Umbilical cord (tissue), 2 donors: ENCODE results near the gene G3BP1. TPM values are rescaled to one million over a fixed set of nuclear protein-coding genes. Genes with fewer than 3 reads are reported as not detected.
"Not testable (repeated sequence)": the region's sequence is repeated elsewhere in the genome, so short reads cannot be mapped to it uniquely, and the experiment has no call there.

Experiments
- DNase-seq: peaks from one replicate; pipeline ENCODE4 v3.0.0-alpha.2; 2015; ENCODE audit warnings: low spot score
- total RNA-seq: library from RNA; depleted of rRNA; stranded (reverse); fragments of >200 nt; gene quantifications from one replicate; pipeline ENCODE4 v1.2.3, GENCODE V29; 2014; ENCODE audit warnings: low replicate concordance; ENCODE audit not compliant: insufficient read depth

G3BP1 gene
- total RNA-seq, 1 donor from 2014 or later, result 143 TPM

DNA sequence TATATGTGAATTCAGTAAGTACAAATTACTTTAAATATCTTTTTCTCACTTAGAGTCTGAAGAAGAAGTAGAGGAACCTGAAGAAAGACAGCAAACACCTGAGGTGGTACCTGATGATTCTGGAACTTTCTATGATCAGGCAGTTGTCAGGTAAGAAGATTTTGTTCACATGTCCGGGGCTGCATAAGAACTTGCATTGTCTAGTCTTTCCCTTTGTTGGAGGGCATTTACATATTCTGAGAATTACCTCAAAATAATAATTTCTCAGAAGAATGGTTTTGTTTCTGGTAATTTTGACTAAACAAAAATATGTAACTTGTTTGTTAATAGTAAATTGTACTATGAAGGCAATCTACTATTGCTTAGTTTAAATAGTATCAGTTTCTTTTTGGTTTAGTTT, 23.7 kb downstream of the G3BP1 start:
- no peak for DNase-seq

DNA sequence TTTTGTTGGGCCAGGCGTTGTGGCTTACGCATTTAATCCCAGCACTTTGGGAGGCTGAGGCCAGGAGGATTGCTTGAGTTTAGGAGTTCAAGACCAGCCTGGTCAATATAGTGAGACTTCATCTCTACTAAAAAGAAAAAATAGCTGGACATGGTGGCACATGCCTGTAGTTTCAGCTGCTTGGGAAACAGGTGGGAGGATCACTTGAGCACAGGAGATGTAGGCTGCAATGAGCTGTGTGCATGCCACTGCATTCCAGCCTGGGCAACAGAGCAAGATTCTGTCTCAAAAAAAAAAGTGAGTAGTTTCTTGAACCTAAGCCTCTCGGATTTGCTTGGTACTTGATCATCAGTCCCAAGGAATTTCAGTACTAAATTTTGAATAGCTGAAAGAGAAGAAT, 26.9 kb downstream of the G3BP1 start:
- DNase-seq, result no peak

DNA sequence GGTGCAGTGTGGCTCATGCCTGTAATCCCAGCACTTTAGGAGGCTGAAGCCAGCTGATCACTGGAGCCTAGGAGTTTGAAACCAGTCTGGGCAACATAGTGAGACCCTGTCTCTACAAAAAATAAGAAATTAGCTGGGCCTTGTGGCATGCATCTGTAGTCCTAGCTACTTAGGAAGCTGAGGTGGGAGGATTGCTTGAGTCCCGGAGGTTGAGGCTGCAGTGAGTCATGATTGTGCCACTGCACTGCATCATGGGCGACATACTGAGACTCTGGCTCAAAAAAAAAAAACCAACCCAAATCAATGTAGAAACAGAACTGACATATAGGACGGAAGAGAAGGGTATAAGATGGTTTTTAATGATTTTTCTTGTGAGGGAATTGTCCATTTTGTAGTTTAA, 27.7 kb downstream of the G3BP1 start:
- no peak for DNase-seq

DNA sequence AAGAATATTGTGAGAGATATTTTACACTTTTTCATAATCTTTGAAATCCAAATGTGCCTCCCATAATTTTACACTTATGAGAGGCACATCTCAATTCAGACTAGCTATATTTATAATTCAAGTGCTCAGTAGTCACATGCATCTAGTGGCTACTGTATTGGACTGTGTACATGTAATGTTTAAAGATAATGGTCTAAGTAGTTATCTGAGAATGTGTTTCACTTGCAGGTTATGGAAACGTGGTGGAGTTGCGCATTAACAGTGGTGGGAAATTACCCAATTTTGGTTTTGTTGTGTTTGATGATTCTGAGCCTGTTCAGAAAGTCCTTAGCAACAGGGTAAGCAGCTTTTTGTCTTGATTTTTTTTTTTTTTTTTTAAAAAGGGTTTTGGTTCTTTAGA, 28.8 kb downstream of the G3BP1 start:
- DNase-seq, result no peak

DNA sequence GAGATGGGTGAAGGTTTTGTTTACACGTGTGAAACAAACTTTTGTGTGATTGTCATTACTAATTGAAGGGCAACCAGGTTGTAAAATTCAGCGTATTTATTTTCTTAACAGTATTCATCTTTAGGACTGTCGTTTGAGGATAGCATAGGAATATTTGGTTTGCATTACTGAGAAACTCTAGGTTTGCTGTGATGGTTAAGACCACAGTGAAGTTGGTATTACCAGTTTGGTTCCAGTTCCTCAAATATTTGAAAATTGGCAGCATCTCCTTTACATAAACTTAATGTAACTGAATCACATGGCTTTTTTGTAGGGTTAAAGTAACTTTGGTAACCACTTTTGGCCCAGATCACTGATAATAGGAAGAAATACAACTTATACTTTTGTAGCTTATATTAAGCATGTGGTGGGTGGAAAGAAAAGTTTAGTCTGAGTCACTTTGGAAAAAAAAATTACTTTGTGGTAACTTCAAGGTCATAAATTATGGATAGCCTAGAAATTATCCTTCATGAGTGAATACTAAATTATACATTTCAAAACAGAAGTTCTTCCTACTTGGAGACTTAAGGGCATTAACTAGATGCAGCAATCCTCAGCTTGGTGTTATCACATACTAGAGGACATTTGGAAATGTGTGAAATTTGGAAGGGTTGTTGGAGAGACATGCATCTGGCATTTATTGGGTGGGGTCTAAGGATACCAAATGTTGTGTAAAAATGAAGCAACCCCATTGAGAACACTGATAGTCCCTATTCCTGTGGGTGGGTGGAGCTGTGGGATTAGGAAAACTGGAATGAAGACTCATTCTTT, 33.9 kb downstream of the G3BP1 start:
- peak; percentile 59 for DNase-seq

DNA sequence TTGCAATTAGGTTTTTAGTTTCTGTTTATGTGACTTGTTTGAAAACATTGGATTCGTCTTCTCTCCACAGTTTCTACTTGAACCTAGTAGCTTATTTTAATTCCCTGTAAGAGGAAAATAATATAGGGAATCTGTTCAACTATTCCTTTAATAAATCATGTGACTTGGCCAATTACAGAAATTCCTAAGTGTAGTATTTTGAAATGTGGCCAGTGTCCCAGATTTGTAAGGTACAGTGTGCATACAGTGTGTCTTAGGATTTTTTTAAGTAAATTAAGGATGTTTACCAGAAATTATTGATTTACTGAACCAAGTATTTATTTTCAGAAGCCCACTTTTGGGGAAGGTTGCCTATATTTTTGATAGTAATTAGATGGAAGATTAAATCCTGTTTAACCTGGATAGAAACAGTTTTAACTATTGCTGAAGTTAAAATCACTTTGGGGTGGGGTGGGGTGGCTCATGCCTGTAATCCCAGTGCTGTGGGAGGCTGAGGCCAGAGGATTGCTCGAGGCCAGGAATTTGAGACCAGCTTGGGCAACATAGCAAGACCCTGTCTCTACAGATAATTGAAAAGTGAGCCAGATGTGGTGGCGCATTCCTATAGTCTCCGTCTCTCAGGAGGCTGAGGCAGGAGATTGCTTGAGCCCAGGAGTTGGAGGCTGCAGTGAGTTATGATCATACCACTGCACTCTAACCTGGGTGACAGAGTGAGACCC, 36.9 kb downstream of the G3BP1 start:
- no peak for DNase-seq

DNA sequence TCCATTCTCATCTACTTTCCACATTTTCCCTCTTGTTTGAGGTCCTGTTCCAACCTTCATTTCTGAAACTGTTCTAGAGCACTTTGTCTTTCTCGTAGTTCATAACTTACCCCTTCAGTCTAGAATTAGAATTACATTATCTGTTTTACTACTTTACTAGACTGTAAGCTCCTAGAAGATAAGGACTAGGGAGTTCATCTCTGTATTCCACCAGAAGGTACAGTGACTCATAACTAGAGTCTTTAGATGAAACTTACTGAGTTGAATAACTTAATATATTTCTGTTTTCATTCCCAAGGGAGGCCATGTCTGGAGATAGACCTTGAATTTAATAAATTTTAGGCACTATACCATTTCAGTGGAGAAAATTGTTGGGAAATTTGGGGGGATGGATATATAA, 38.7 kb downstream of the G3BP1 start:
- DNase-seq, result no peak

DNA sequence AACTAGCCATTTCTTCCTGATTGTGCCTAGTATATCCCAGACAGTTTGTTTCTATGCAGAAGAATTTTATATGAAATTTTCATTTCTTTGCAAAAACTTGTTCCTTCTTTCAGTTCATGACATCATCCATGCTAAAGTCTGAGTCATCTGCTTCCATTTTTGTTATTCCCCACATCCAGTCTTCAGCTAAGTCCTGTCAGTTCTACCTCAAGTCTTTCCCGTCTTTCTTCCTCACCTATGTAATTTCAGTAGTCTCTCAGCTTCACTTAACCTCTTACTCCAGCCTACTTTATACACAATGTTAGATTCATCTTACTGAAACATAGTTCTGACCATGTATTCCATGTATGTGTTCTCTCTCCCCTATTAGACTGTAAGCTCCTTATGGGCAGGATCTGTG, 39.1 kb downstream of the G3BP1 start:
- DNase-seq, result no peak

DNA sequence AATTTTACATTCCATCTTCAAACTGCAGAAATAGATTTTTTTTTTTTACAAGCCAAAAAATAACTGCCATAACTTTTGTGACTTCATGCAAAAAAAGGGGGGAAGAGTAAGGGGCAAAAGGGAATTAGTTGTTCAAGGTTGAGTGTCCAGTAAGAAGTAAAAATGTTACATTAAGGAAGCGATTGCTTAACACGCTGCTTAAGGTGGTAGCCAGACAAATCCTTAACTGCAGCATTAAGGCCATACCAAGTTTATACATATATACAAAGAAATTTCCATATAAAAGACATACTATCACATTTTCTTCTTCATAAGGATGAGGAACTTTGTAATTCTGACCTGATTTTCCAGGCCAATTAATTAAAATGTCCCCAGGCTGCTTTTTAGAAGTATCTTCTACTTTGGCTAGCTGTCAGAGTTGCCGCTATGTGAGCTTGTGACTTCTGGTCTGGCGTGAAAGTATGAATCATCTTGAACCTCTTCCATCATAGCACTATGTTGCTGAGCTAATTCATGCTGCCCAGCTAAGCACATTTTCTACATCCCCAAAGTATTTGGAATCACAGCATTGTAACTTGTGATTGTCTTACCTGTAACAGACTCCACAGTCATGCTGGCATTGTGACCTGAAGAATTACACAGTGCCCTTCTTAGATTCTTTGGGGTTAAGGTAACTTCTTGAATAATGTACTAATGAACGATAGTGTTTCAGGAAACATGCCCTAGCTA, 40.0 kb downstream of the G3BP1 start:
- no peak for DNase-seq

DNA sequence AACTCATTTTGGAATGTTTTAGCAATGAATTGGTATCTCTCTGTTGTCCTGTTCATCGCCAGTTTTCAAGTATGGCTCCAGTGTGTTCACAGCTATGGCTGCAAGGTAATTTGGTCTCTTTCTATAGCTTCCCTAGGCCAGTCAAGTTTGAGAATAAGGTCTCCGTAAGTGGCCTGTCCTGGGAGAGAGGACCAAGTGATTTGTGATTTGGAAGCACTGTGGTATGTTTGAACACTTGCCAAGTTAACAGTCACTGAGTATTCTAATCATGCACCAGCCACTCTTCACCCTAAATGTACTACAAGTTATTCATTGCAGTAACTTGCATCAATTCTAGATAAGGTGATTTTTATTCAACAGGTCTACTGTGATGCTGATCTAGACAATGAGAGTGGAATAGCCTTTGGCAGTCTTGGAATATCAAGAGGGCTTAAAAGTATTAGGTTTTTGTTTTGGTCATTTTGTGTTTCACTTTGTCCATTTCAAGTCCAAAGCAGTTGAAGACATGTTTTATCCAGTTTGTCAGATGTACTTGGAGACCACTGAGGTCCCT, 41.1 kb downstream of the G3BP1 start:
- no peak for DNase-seq

DNA sequence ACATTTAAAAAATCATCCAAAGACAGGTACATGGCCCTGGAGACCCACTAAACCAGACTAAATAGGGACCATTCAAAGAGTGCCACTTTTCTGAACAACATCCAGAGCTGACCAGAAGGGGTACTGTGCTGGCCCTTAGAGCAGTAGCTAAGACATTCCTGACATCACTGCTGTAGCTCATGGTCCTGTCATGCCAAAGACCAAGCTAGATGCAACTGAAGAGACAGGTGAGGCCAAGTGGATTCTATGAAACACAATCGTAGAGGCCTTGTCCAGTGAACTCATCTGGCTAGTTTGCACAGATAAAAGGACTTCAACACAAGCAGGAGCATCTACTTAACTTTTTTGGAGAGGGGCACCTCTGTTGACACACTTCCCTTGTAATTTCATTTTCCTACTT, 43.3 kb downstream of the G3BP1 start:
- DNase-seq, result no peak

DNA sequence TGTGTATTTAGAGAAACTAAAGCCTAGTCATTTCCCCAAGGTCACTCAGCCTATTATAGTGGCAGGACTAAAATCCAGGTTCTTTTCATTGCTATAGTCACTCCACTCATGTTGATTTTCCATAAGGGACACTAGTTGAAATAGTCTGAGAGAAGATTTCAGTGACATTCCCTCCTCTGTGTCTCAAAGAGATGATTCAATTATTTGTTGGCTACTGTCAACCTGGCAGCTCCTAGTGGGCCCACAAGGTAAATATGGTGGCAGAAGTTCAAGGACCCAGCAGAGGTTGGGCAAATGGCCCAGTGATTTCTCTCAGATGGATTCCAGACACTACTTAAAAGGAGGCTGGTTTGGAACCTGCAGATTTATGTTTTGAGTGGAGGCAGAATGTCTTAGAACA, 48.1 kb downstream of the G3BP1 start:
- no peak for DNase-seq

DNA sequence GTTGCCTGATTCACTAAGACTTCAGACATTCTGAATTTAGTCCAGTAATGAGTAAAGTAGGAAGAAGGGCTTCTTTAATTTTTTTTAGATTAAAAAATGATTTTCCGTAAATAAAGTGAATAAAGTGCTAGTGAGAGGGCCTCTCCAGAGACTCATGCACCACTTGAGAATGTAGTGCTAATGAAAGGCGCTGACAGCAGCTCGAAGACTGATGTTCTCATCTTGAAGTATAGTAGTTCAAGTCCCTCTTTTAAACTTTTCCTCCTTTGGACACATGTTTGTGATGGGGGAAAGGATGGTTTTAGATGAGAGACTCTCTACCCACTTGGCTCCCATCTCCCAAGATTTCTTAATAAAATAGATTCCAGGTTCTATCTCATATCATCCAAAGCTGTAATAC, 48.5 kb downstream of the G3BP1 start:
- no peak for DNase-seq

DNA sequence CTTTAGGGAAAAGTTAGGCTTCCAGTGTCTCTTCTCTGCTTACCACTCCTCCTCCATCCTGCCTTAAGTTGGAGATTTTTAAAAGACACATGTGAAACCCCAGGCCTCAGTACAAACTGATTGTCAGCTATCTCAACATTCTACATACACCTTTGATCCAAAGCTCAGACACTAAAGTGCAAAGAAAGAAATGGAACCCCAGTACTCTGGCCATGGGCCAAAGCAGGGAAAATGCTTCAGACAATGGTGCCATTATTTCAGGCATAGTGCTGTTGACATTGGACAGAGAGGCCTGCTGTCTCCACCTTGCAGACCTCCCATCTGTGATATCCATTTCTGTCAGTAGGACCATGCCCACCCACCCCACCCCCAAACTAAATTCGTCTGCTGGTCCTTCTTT, 49.1 kb downstream of the G3BP1 start:
- no peak for DNase-seq

DNA sequence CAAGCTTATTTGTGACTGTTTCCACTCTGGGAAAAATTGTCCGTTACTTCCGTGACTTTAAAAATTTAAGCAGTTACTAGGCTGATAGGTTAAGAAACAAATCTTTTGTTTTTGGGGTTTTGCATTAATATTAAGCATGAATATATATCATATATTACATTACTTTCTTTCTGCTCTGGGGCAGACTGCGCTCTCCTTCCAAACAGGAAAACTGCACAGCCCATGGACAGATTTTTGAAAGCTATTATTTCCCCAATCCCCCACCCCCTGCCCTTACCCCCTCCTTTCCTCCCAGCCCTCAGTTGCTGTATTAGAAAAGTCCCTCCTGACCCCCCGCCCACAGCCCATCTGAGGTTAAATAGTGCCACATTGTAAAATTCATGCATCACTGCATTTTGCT, 50.4 kb downstream of the G3BP1 start:
- DNase-seq, result no peak

DNA sequence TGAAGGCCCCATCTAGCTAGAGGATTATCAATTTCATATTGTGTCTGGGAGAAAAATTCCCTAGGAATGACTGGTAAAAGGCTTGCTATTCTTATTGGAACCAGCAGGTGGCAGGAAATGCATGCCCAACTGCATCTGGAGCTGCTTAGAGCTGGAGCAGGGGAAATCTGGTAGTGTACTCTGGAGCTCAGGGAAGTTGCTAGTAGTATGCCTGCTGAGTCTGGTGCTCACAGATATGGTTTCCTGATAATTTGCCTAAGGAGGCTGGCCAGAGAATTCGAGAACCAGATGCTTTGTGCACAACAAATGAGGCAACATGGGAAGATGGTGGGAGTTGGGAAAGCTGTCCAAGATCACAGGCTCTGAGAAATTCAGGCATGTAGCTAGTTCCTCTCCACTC, 53.7 kb downstream of the G3BP1 start:
- DNase-seq, result peak; percentile 83

DNA sequence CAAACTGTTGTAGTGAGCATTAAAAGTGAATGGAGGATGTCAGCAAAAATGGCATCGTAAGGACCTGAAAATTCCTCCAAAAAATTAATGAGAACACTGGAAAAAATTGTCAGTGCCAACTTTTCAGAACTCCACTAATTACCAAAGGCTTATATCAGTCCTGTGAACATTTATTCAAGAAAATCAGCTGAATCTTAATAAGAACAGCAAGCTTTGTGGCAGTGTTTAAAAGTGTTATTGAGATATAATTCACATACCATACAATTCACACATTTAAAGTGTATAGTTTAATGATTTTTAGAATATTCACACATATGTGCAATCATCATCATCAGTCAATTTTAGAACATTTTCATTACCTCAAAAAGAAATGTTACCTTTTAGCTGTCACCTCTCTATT, 57.6 kb downstream of the G3BP1 start:
- DNase-seq, result no peak

DNA sequence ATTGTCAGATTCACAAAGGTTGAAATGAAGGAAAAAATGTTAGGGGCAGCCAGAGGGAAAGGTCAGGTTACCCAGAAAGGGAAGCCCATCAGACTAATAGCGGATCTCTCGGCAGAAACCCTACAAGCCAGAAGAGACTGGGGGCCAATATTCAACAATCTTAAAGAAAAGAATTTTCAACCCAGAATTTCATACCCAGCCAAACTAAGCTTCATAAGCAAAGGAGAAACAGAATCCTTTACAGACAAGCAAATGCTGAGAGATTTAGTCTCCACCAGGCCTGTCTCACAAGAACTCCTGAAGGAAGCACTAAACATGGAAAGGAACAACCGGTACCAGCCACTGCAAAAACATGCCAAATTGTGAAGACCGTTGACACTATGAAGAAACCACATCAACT, 61.1 kb downstream of the G3BP1 start:
- DNase-seq, result not testable (repeated sequence)

DNA sequence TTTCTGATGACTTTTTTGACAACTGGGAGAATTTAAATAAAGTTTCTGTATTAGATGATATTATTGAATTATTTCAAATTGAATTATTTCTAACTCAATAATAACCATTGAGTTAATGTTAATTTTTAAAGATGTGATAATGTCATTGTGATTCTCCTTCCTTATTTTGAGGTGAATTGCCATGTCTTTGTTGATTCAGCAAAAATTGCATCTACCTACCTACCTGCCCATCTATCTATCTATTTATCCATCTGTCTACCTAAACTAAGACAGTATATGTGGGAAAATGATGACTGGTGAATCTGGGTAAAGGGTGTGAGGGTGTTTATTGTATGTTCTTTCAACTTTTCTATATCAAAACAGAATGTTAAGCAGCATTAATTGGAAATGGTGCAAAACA, 75.0 kb downstream of the G3BP1 start:
- no peak for DNase-seq

DNA sequence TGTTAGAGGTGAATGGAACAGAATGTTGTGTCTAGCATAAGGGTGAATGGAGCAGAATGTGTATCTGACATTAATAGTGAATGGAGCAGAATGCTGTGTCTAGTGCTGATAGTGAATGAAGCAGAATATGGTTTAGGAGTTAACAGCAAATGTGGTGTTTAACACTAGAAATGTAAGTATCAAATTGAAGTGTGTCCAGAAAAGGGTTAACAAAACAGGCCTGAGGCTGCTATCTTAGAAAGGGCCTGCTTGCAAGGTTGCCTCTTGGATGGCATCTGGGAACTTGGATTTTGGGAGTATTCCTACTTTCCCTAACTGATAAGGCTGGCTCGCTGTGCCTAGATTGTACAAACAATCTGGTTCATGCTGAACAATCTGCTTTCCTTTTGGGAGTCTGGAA, 76.1 kb downstream of the G3BP1 start:
- DNase-seq, result no peak

DNA sequence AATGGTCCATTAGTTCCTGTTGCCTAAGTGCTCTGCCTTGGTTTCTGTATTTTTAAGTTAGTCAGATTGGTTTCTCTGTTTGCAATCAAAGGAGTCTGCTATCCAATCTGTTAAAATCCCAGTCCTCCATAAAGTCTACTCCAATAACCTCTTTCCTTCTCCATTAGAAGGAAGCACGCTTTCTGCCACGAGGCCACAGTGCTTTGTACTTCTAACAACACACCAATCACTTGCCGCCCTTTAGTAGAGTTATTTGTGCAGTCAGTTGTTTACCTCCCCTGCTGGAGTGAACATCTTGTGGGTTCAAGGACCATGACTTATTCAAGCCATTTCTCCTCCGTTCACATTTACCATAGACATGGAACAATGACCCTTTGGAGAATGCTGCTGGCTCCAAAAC, 83.9 kb downstream of the G3BP1 start:
- DNase-seq, result no peak

DNA sequence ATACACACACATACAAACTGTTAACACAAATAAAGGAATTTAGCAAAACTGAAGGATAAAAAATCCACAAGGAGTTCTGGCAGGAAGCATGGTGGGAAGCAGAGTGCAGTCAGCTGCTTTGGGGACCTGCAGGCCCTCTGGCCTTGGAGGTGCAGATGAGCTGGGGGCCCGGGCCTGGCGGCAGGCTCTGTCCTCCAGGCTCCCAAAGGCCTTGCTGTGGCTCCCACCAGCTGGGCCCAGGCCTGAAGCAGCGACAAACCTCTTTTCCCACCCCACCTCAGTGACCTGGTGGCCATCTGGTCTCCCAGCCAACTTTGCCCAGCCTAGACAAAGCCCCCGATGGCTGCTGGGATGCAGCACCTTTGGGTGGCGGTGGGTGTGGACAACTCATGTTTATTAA, 85.1 kb downstream of the G3BP1 start:
- no peak for DNase-seq
